Body of pancreas (tissue), 4 donors: ENCODE measurements around the gene PACRG.

Experiments
- POLR2A ChIP-seq, 3 donors: fragments of 450-650 bp; IDR thresholded peaks; one replicate each; pipeline ENCODE4 v1.6.1; 2016; ENCODE audit warnings: antibody characterized with exemption in 3 of 3, mild to moderate bottlenecking in 2 of 3
- TF ChIP-seq, protein P1 (sequence below), 7 experiments: fragments of 450-650 bp in 4 of 7; fragments of 200-600 bp in 3 of 7; sonication (generic) in 3 of 7; IDR thresholded peaks; one replicate each; pipeline ENCODE4 v1.5.1; 2016 to 2019; ENCODE audit warnings: antibody characterized with exemption in 7 of 7

GRCh38 chr6:163209005-163209404, 481.2 kb downstream of the PACRG start:
- TF ChIP-seq POLR2A (IDR thresholded peaks at IDR 0.05): no peak
- TF ChIP-seq, protein P1, sequence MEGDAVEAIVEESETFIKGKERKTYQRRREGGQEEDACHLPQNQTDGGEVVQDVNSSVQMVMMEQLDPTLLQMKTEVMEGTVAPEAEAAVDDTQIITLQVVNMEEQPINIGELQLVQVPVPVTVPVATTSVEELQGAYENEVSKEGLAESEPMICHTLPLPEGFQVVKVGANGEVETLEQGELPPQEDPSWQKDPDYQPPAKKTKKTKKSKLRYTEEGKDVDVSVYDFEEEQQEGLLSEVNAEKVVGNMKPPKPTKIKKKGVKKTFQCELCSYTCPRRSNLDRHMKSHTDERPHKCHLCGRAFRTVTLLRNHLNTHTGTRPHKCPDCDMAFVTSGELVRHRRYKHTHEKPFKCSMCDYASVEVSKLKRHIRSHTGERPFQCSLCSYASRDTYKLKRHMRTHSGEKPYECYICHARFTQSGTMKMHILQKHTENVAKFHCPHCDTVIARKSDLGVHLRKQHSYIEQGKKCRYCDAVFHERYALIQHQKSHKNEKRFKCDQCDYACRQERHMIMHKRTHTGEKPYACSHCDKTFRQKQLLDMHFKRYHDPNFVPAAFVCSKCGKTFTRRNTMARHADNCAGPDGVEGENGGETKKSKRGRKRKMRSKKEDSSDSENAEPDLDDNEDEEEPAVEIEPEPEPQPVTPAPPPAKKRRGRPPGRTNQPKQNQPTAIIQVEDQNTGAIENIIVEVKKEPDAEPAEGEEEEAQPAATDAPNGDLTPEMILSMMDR (IDR thresholded peaks at IDR 0.05): no peak
